DND-41 (cell line): ENCODE measurements around the gene TGFBR3L.

Source experiments
- ATAC-seq: fragments of 200-7000 bp; cut with Tn5 transposase; 3 replicates; pipeline ENCODE4 v1.9.1; 2021; ENCODE audit warnings: low read depth; ENCODE audit not compliant: insufficient read depth
- DNase-seq: peaks from one replicate; pipeline ENCODE4 v3.0.0-alpha.2; 2020
- H2AFZ ChIP-seq: 2 replicates; pipeline ENCODE4 v1.6.0; 2012; ENCODE audit warnings: low read depth, low read length
- H3K27ac ChIP-seq: 2 replicates; pipeline ENCODE4 v1.5.1; 2012; ENCODE audit warnings: low read length, inconsistent platforms
- H3K27me3 ChIP-seq: fragments of 200-600 bp; sonication (generic); 2 replicates; pipeline ENCODE4 v1.6.0; 2012; ENCODE audit warnings: low read length, mild to moderate bottlenecking, inconsistent platforms; ENCODE audit not compliant: insufficient read depth, poor library complexity
- H3K36me3 ChIP-seq: 2 replicates; pipeline ENCODE4 v1.5.1; 2012; ENCODE audit warnings: low read length, inconsistent platforms; ENCODE audit not compliant: insufficient read depth
- H3K4me1 ChIP-seq: 2 replicates; pipeline ENCODE4 v1.5.1; 2012; ENCODE audit warnings: mild to moderate bottlenecking, low read length; ENCODE audit not compliant: insufficient read depth
- H3K4me2 ChIP-seq: 2 replicates; pipeline ENCODE4 v1.6.0; 2012; ENCODE audit warnings: mild to moderate bottlenecking, moderate library complexity, low read length, inconsistent platforms; ENCODE audit not compliant: insufficient read depth
- H3K4me3 ChIP-seq, 2 experiments: fragments of 200-600 bp in 1 of 2; shearing (Covaris generic) in 1 of 2; 2 replicates each; pipeline ENCODE4 v1.5.1; 2012 to 2016; ENCODE audit warnings: inconsistent platforms in 2 of 2, low read length in 2 of 2, mild to moderate bottlenecking in 2 of 2, low read depth in 1 of 2, moderate library complexity in 1 of 2
- H3K79me2 ChIP-seq: 2 replicates; pipeline ENCODE4 v1.6.0; 2012; ENCODE audit warnings: low read length, inconsistent platforms; ENCODE audit not compliant: insufficient read depth
- H3K9ac ChIP-seq: 2 replicates; pipeline ENCODE4 v1.6.0; 2012; ENCODE audit warnings: low read depth, mild to moderate bottlenecking, inconsistent platforms, low read length, moderate library complexity
- H3K9me3 ChIP-seq: 2 replicates; pipeline ENCODE4 v1.5.1; 2012; ENCODE audit warnings: low read length, moderate library complexity, mild to moderate bottlenecking, inconsistent platforms; ENCODE audit not compliant: insufficient read depth, severe bottlenecking
- H4K20me1 ChIP-seq: 2 replicates; pipeline ENCODE4 v1.6.0; 2012; ENCODE audit warnings: low read length; ENCODE audit not compliant: insufficient read depth
- CTCF ChIP-seq: IDR thresholded peaks from 2 replicates; pipeline ENCODE4 v1.5.1; 2012; ENCODE audit warnings: borderline replicate concordance, low read length, moderate library complexity, mild to moderate bottlenecking; ENCODE audit not compliant: poor library complexity, severe bottlenecking; ENCODE audit errors: extremely low read depth
- EZH2 ChIP-seq: IDR thresholded peaks from 3 replicates; pipeline ENCODE4 v1.6.1; 2012; ENCODE audit warnings: borderline replicate concordance, low read depth, mild to moderate bottlenecking, moderate library complexity, low read length, inconsistent platforms; ENCODE audit not compliant: severe bottlenecking

The TGFBR3L gene

GRCh38 chr19:7961920-7962626 lies 47.4 kb downstream of the TGFBR3L start:
- H3K27me3 ChIP-seq: no peaks in the 10 kb centered on the region
- no peak overlapping the region for H2AFZ ChIP-seq
- no peak overlapping the region for H3K9ac ChIP-seq
- no peaks in the 10 kb centered on the region for H3K9me3 ChIP-seq
- peaks cover 15% of the 10 kb centered on the region; the same call in 1 of the 2 replicates for H4K20me1 ChIP-seq
- H3K4me2 ChIP-seq: no peak overlapping the region
- H3K27ac ChIP-seq: no peak overlapping the region
- peaks cover 77% of the 10 kb centered on the region for H3K36me3 ChIP-seq
- no peak for DNase-seq
- no peaks in the 10 kb centered on the region for H3K4me1 ChIP-seq
- no peak for ATAC-seq
- H3K79me2 ChIP-seq: no peaks in the 10 kb centered on the region
- TF ChIP-seq CTCF (no peak), EZH2 (no peak)
- H3K4me3 ChIP-seq: no peak overlapping the region

DNA sequence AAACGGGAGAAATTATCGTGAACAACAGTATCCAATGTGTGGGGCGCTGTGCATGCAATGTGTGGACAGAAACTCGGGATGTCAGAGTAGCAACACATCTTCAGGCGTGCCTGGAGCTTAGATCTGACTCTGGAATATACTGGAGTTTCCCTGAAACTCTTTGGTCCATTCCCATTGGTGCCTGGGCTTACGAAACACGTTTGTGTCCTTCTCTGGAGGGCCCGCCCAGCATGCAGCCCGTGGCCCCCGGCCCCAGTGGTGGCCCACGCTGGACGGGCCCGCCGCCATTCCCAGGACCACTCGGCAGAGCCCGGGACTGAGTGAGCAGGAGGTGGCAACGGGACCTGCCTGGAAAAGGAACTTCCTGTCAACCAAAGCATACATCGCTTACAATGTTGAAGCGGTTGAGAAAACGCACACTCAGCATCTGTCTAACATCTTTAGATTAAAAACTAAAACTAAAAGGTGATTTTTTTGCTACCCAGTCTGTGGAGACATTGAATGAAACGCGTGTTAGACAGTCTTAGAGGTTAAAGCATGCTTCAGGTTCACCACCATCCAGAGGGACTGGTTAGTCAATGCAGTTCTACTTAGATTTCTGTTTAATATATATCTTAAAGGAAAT lies 48.1 kb downstream of the TGFBR3L start:
- TF ChIP-seq CTCF: no peak
- no peak for TF ChIP-seq EZH2
- no peaks in the 10 kb centered on the region for H3K4me1 ChIP-seq
- peaks cover 16% of the 10 kb centered on the region for H4K20me1 ChIP-seq
- H2AFZ ChIP-seq: no peak overlapping the region
- H3K27me3 ChIP-seq: no peaks in the 10 kb centered on the region
- ATAC-seq (no peak), DNase-seq (no peak)
- peaks cover 84% of the 10 kb centered on the region for H3K36me3 ChIP-seq
- no peak overlapping the region for H3K9ac ChIP-seq
- no peaks in the 10 kb centered on the region for H3K79me2 ChIP-seq
- H3K4me3 ChIP-seq: no peak overlapping the region
- H3K4me2 ChIP-seq: no peak overlapping the region
- no peak overlapping the region for H3K27ac ChIP-seq
- H3K9me3 ChIP-seq: no peaks in the 10 kb centered on the region

- Histone ChIP-seq H3K4me1 (no peaks in the 10 kb centered on the region), H3K27me3 (no peaks in the 10 kb centered on the region), H3K4me3 (no peak overlapping the region), H3K27ac (no peak overlapping the region), H3K9ac (no peak overlapping the region), H3K9me3 (no peaks in the 10 kb centered on the region), H4K20me1 (peaks cover 24% of the 10 kb centered on the region), H3K79me2 (0 out of 2 replicates have a peak, but pooled peaks cover 2% of the 10 kb centered on the region), H2AFZ (no peak overlapping the region), H3K4me2 (no peak overlapping the region), H3K36me3 (peaks cover 87% of the 10 kb centered on the region)
- ATAC-seq (no peak), DNase-seq (no peak)
- TF ChIP-seq CTCF: no peak
- no peak for TF ChIP-seq EZH2
These were observed 48.9 kb downstream of the TGFBR3L start for GRCh38 chr19:7963566-7963965.
